IPS-20b (cell line): ENCODE data around the gene SLC17A4.

ENCODE experiments used
- H3K27ac ChIP-seq: one replicate; pipeline ENCODE4 v1.5.1; 2013; ENCODE audit warnings: low read length
- H3K27me3 ChIP-seq: 2 replicates; pipeline ENCODE4 v1.6.1; 2013; ENCODE audit warnings: mild to moderate bottlenecking, low read length, inconsistent platforms; ENCODE audit not compliant: insufficient read depth
- H3K36me3 ChIP-seq: 2 replicates; pipeline ENCODE4 v1.6.1; 2013; ENCODE audit warnings: low read depth, mild to moderate bottlenecking, inconsistent platforms, low read length, moderate library complexity; ENCODE audit not compliant: insufficient read depth
- H3K4me1 ChIP-seq: 2 replicates; pipeline ENCODE4 v1.6.1; 2013; ENCODE audit warnings: mild to moderate bottlenecking, control low read depth, inconsistent platforms, low read length, moderate library complexity; ENCODE audit not compliant: insufficient read depth
- H3K4me3 ChIP-seq: 2 replicates; pipeline ENCODE4 v1.5.1; 2013; ENCODE audit warnings: mild to moderate bottlenecking, low read length, inconsistent platforms
- H3K9ac ChIP-seq: 2 replicates; pipeline ENCODE4 v1.6.1; 2013; ENCODE audit warnings: low read depth, mild to moderate bottlenecking, inconsistent platforms, low read length, moderate library complexity
- H3K9me3 ChIP-seq: 2 replicates; pipeline ENCODE4 v1.6.1; 2013; ENCODE audit warnings: mild to moderate bottlenecking, low read depth, low read length, inconsistent platforms; ENCODE audit not compliant: insufficient read depth

The SLC17A4 gene

GRCh38 chr6:25788305-25788922 is 33.9 kb downstream of the SLC17A4 start:
- Histone ChIP-seq H3K4me3 (no peak overlapping the region), H3K27me3 (no peaks in the 10 kb centered on the region), H3K9me3 (no peaks in the 10 kb centered on the region), H3K36me3 (no peaks in the 10 kb centered on the region), H3K9ac (no peak overlapping the region), H3K4me1 (no peaks in the 10 kb centered on the region), H3K27ac (no peak overlapping the region)

DNA sequence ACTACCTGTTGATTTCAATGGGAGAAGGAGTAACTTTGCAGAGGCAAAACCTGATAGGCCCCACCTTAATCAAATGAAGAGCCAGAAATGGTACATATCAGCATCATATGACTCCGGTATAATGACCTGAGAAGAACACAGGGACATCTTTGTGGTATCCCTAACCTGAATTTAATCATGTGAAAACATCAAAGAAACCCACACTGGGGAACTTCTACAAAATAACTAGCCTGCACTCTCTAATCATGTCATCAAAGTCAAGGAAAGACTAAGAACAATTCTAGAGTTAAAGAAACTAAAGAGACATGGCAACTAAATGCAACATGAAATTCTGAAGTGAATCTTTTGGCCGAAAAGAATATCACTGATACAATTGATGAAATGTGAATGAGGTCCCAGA is 34.9 kb downstream of the SLC17A4 start:
- H3K27ac ChIP-seq, result no peak overlapping the region
- no peaks in the 10 kb centered on the region for H3K36me3 ChIP-seq
- H3K27me3 ChIP-seq, result no peaks in the 10 kb centered on the region
- no peaks in the 10 kb centered on the region for H3K9me3 ChIP-seq
- H3K4me3 ChIP-seq, result no peak overlapping the region
- no peaks in the 10 kb centered on the region for H3K4me1 ChIP-seq
- no peak overlapping the region for H3K9ac ChIP-seq

DNA sequence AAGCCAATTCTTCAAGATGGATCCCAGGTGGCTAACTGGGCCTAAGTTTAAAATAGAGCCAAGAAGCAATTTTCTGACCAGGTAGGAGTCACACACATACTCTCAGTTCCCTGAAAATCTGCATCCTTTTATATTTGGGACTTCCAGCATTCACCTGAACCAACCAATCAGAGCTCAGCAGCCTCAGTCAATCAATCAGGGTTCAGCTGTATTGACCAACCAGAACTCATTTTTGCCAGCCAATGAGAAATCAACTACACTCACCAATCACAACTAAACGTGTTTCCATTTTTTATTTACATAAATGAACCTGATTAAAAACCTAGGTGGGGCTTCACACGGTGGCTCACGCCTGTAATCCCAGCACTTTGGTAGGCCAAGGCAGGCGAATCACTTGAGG is 37.5 kb downstream of the SLC17A4 start:
- Histone ChIP-seq H3K36me3 (no peaks in the 10 kb centered on the region), H3K4me3 (no peak overlapping the region)

DNA sequence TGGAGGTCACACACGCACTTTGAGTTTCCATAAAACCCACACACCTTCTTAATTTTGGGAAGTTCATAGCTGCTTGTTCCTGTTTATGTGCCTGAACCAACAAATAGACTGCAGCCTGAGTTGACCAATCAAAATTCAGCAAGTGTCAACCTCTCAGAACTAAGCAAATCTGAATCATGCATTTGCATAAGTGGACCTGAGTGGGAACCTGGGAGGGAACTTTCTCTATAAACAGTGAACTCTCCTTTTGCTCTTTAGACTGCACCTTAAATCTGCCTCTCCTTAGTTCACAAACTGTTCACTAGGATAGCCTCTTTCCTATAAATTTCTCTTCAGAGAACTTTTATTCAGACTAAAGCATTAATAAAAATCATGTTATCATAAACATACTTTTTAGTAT is 39.4 kb downstream of the SLC17A4 start:
- H3K4me1 ChIP-seq, result no peaks in the 10 kb centered on the region
- H3K36me3 ChIP-seq, result no peaks in the 10 kb centered on the region
- H3K9me3 ChIP-seq, result no peaks in the 10 kb centered on the region
- no peak overlapping the region for H3K27ac ChIP-seq
- no peak overlapping the region for H3K9ac ChIP-seq
- no peaks in the 10 kb centered on the region for H3K27me3 ChIP-seq
- H3K4me3 ChIP-seq, result no peak overlapping the region

More for the DNA sequence above, 37.5 kb downstream of the SLC17A4 start:
- Histone ChIP-seq H3K9me3 (no peaks in the 10 kb centered on the region), H3K27me3 (no peaks in the 10 kb centered on the region), H3K9ac (no peak overlapping the region), H3K27ac (no peak overlapping the region), H3K4me1 (no peaks in the 10 kb centered on the region)

DNA sequence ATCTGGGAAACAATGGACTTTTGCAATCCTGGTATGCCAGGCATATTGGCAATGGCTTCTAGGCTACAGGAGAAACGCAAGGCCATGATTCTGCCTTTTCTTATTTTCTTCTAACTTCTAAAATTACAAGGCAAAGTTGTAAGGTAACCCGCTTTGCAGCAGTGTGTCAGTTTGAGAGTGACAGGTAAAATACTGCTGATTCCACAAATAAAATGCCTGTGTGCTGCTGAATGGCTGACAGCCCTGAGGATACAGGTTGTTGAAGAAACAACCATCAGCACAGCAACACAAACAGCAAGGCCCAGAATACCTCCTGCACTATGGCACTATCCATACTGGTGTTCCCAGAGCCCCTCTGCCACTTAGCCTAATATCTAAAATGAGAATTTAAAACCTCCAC is 40.2 kb downstream of the SLC17A4 start:
- Histone ChIP-seq H3K9ac (no peak overlapping the region), H3K9me3 (no peaks in the 10 kb centered on the region), H3K27ac (no peak overlapping the region), H3K4me3 (no peak overlapping the region), H3K36me3 (no peaks in the 10 kb centered on the region), H3K4me1 (no peaks in the 10 kb centered on the region), H3K27me3 (no peaks in the 10 kb centered on the region)

- Histone ChIP-seq H3K27me3 (no peaks in the 10 kb centered on the region), H3K9me3 (no peaks in the 10 kb centered on the region), H3K36me3 (no peaks in the 10 kb centered on the region), H3K27ac (no peak overlapping the region), H3K9ac (no peak overlapping the region), H3K4me3 (no peak overlapping the region), H3K4me1 (peaks cover 4% of the 10 kb centered on the region; the same call in 1 of the 2 replicates)
Observed at GRCh38 chr6:25801436-25801835, 46.9 kb downstream of the SLC17A4 start.

- Histone ChIP-seq H3K4me1 (peaks cover 4% of the 10 kb centered on the region; the same call in 1 of the 2 replicates), H3K9ac (no peak overlapping the region), H3K9me3 (no peaks in the 10 kb centered on the region), H3K27ac (no peak overlapping the region), H3K27me3 (no peaks in the 10 kb centered on the region), H3K36me3 (no peaks in the 10 kb centered on the region), H3K4me3 (no peak overlapping the region)
Observed at GRCh38 chr6:25804804-25805203, 50.3 kb downstream of the SLC17A4 start.

DNA sequence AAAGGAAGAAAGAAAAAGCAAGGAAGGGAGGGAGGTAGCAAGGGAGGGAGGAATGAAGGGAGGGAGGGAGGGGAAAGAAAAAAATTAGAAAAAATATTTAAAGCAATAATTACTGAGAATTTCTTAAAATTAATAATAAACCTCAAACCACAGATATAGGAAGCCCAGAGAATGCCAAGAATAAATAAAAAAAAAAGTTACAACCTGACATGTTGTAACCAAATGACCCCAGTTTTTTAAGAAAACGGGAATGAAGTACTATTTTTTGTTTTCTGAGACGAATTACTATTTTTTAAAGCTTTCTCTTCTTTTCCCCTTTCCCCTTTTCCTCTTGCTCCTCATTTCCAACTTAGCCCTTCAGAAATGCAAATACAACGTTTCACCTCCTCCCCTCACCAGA is 60.7 kb downstream of the SLC17A4 start:
- Histone ChIP-seq H3K27me3 (no peaks in the 10 kb centered on the region), H3K36me3 (no peaks in the 10 kb centered on the region), H3K9me3 (no peaks in the 10 kb centered on the region), H3K27ac (no peak overlapping the region), H3K4me1 (peaks cover 4% of the 10 kb centered on the region; the same call in 1 of the 2 replicates), H3K9ac (no peak overlapping the region), H3K4me3 (no peak overlapping the region)

- no peak overlapping the region for H3K9ac ChIP-seq
- H3K4me1 ChIP-seq, result peaks cover 4% of the 10 kb centered on the region; the same call in 1 of the 2 replicates
- H3K27me3 ChIP-seq, result no peaks in the 10 kb centered on the region
- no peak overlapping the region for H3K4me3 ChIP-seq
- no peak overlapping the region for H3K27ac ChIP-seq
- no peaks in the 10 kb centered on the region for H3K36me3 ChIP-seq
- H3K9me3 ChIP-seq, result no peaks in the 10 kb centered on the region
Observed at GRCh38 chr6:25816252-25816651, 61.7 kb downstream of the SLC17A4 start.

DNA sequence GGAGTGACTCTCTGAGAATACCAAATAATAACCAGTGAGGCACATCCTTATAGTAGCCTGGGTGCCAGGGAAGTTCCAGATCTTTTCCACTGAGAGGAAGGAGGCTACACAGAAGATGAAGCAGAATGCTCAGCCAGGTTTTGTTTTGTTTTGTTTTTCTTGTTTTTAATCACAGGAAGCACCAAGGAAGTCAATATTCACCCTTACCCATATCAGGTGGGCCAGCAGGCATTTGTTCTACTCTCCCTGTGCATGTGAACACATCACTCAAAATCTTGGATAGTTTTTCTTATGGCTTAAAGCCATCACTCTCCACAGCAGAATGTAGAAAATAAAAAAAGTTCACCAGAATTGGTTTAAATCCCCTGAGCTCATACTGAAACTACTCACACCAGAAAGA is 66.8 kb downstream of the SLC17A4 start:
- no peaks in the 10 kb centered on the region for H3K36me3 ChIP-seq
- H3K9me3 ChIP-seq, result no peaks in the 10 kb centered on the region
- no peak overlapping the region for H3K27ac ChIP-seq
- no peak overlapping the region for H3K4me3 ChIP-seq
- H3K27me3 ChIP-seq, result no peaks in the 10 kb centered on the region
- H3K9ac ChIP-seq, result no peak overlapping the region
- peaks cover 2% of the 10 kb centered on the region; the same call in 1 of the 2 replicates for H3K4me1 ChIP-seq

DNA sequence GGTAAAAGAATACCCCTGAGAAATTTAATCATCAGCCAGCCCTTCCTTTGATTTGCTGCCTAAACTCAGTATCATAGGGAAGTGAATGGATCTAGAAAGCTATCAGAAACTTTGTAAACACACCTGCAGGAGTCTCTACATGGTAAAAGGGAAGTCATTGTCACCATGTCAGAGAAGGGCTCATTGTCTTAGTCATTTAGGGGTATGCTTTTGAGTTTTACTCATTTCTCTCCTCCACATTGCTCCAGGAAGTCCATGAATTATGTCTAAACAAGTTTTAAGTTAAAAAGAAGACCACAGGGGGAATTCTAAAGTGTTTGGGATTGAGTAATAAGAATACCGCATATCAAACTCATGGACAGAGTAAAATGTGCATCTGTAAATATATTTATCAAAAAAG is 74.8 kb downstream of the SLC17A4 start:
- Histone ChIP-seq H3K9ac (no peak overlapping the region), H3K36me3 (no peaks in the 10 kb centered on the region), H3K4me1 (no peaks in the 10 kb centered on the region), H3K27me3 (no peaks in the 10 kb centered on the region), H3K4me3 (no peak overlapping the region), H3K27ac (no peak overlapping the region), H3K9me3 (no peaks in the 10 kb centered on the region)

DNA sequence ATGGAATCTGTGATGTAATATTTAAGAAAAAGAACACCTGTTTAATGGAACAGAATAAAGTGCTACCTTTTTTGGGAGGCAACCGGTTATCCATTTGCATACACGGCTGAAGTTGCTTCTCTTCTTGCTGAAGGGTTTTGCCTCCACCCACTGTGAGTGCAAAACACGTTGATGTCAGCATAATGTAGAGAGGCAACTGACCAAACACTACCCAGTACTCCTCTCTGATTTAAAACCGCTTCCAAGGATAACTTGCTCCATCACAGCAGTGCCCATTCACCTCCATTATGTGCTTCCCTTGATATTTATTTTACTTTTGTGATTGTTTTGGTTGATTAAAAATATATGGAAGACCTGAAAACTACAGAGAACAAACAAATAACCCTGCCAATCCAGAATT is 75.9 kb downstream of the SLC17A4 start:
- Histone ChIP-seq H3K4me3 (no peak overlapping the region), H3K9me3 (no peaks in the 10 kb centered on the region), H3K4me1 (no peaks in the 10 kb centered on the region), H3K36me3 (no peaks in the 10 kb centered on the region), H3K27me3 (no peaks in the 10 kb centered on the region), H3K9ac (no peak overlapping the region), H3K27ac (no peak overlapping the region)
